BLaER1 (cell line): ENCODE results near the gene OTUD4.

Experiments
- H3K27ac ChIP-seq: shearing (Covaris generic); formaldehyde crosslinking; 2 replicates; pipeline ENCODE4 v1.8.1; 2022
- H3K27me3 ChIP-seq: shearing (Covaris generic); formaldehyde crosslinking; 2 replicates; pipeline ENCODE4 v1.8.1; 2022
- H3K36me3 ChIP-seq: shearing (Covaris generic); formaldehyde crosslinking; 2 replicates; pipeline ENCODE4 v1.8.1; 2022
- H3K4me1 ChIP-seq: shearing (Covaris generic); formaldehyde crosslinking; 2 replicates; pipeline ENCODE4 v1.8.1; 2022
- H3K4me2 ChIP-seq: shearing (Covaris generic); formaldehyde crosslinking; 2 replicates; pipeline ENCODE4 v1.8.1; 2022
- H3K4me3 ChIP-seq: shearing (Covaris generic); formaldehyde crosslinking; 2 replicates; pipeline ENCODE4 v1.8.1; 2022
- H3K9ac ChIP-seq: shearing (Covaris generic); formaldehyde crosslinking; 2 replicates; pipeline ENCODE4 v1.8.1; 2022
- H3K9me3 ChIP-seq: shearing (Covaris generic); formaldehyde crosslinking; 2 replicates; pipeline ENCODE4 v1.8.1; 2022
- H4K20me1 ChIP-seq: shearing (Covaris generic); formaldehyde crosslinking; 2 replicates; pipeline ENCODE4 v1.8.1; 2022
- Cebpa-rat ChIP-seq: shearing (Covaris generic); IDR thresholded peaks from 2 replicates; pipeline ENCODE4 v1.8.1; 2022

The OTUD4 gene

GRCh38 chr4:145099653-145100052 is 80.7 kb downstream of the OTUD4 start:
- Histone ChIP-seq H3K9me3 (peaks cover under 1% of the 10 kb centered on the region; the same call in 1 of the 2 replicates), H3K27ac (peak overlapping the region; percentile 94), H3K4me3 (peak overlapping the region; percentile 89), H3K4me1 (peaks cover 58% of the 10 kb centered on the region), H3K4me2 (peak overlapping the region; percentile 70), H3K36me3 (peaks cover 21% of the 10 kb centered on the region), H3K27me3 (no peaks in the 10 kb centered on the region), H4K20me1 (peaks cover 51% of the 10 kb centered on the region), H3K9ac (peak overlapping the region; percentile 94)
- TF ChIP-seq Cebpa-rat = no peak

- Histone ChIP-seq H3K9me3 (peaks cover 11% of the 10 kb centered on the region), H3K4me1 (peaks cover 57% of the 10 kb centered on the region), H3K27me3 (no peaks in the 10 kb centered on the region), H3K4me3 (peak overlapping the region; percentile 89), H3K27ac (peak overlapping the region; percentile 94), H3K36me3 (peaks cover 26% of the 10 kb centered on the region), H3K9ac (peak overlapping the region; percentile 94), H4K20me1 (peaks cover 44% of the 10 kb centered on the region), H3K4me2 (peak overlapping the region; percentile 70)
- TF ChIP-seq Cebpa-rat = no peak
Measured at GRCh38 chr4:145098675-145099037, 81.7 kb downstream of the OTUD4 start.

GRCh38 chr4:145097821-145098674 is 82.3 kb downstream of the OTUD4 start, which contains the start of the genes ABCE1 and ANAPC10:
ABCE1 (plus strand) TSS chr4:145098311; CDS start chr4:145104413, 6,102 bp downstream.
ANAPC10 (minus strand) TSS chr4:145098196; CDS start chr4:145096099, 2,097 bp downstream.
- H3K4me2 ChIP-seq = peak within 1 kb of the TSS; percentile 85
- peaks cover 12% of the 10 kb centered on the region for H3K9me3 ChIP-seq
- H3K36me3 ChIP-seq = peaks cover 29% of the 10 kb centered on the region
- H3K4me1 ChIP-seq = peaks cover 51% of the 10 kb centered on the region
- peak within 1 kb of the TSS; percentile 94 for H3K9ac ChIP-seq
- H3K27me3 ChIP-seq = no peaks in the 10 kb centered on the region
- TF ChIP-seq Cebpa-rat = no peak
- peak within 1 kb of the TSS; percentile 94 for H3K27ac ChIP-seq
- peak within 1 kb of the TSS; percentile 89 for H3K4me3 ChIP-seq
- H4K20me1 ChIP-seq = peaks cover 38% of the 10 kb centered on the region

GRCh38 chr4:145097331-145097820 is 83.0 kb downstream of the OTUD4 start:
- peak overlapping the region; percentile 89 for H3K4me3 ChIP-seq
- peaks cover 36% of the 10 kb centered on the region for H4K20me1 ChIP-seq
- H3K27ac ChIP-seq = peak overlapping the region; percentile 94
- TF ChIP-seq Cebpa-rat = no peak
- peak overlapping the region; percentile 85 for H3K4me2 ChIP-seq
- peaks cover 12% of the 10 kb centered on the region for H3K9me3 ChIP-seq
- no peaks in the 10 kb centered on the region for H3K27me3 ChIP-seq
- H3K4me1 ChIP-seq = peaks cover 44% of the 10 kb centered on the region
- peak overlapping the region; percentile 94 for H3K9ac ChIP-seq
- H3K36me3 ChIP-seq = peaks cover 36% of the 10 kb centered on the region

- H3K27me3 ChIP-seq = no peaks in the 10 kb centered on the region
- peaks cover 12% of the 10 kb centered on the region for H3K9me3 ChIP-seq
- H3K27ac ChIP-seq = no peak overlapping the region
- H3K9ac ChIP-seq = no peak overlapping the region
- H3K4me2 ChIP-seq = no peak overlapping the region
- TF ChIP-seq Cebpa-rat = no peak
- H3K36me3 ChIP-seq = peaks cover 72% of the 10 kb centered on the region
- no peak overlapping the region for H3K4me3 ChIP-seq
- H4K20me1 ChIP-seq = peaks cover 4% of the 10 kb centered on the region; the same call in 1 of the 2 replicates
- peaks cover 16% of the 10 kb centered on the region for H3K4me1 ChIP-seq
Measured at GRCh38 chr4:145093638-145094037, 86.8 kb downstream of the OTUD4 start.

GRCh38 chr4:145090380-145090779 is 90.0 kb downstream of the OTUD4 start:
- H3K4me2 ChIP-seq = no peak overlapping the region
- peaks cover 10% of the 10 kb centered on the region; the same call in 1 of the 2 replicates for H3K4me1 ChIP-seq
- H3K4me3 ChIP-seq = no peak overlapping the region
- no peak overlapping the region for H3K9ac ChIP-seq
- H3K27ac ChIP-seq = no peak overlapping the region
- no peak for TF ChIP-seq Cebpa-rat
- peaks cover 12% of the 10 kb centered on the region for H3K9me3 ChIP-seq
- H4K20me1 ChIP-seq = peaks cover 12% of the 10 kb centered on the region; the same call in 1 of the 2 replicates
- no peaks in the 10 kb centered on the region for H3K27me3 ChIP-seq
- H3K36me3 ChIP-seq = peaks cover 96% of the 10 kb centered on the region

GRCh38 chr4:145083891-145084605 is 96.3 kb downstream of the OTUD4 start:
- H3K4me2 ChIP-seq = no peak overlapping the region
- TF ChIP-seq Cebpa-rat = no peak

More at GRCh38 chr4:145083891-145084605, 96.3 kb downstream of the OTUD4 start:
- Histone ChIP-seq H3K9ac (no peak overlapping the region), H3K27me3 (no peaks in the 10 kb centered on the region), H3K4me3 (no peak overlapping the region), H4K20me1 (peaks cover 14% of the 10 kb centered on the region; the same call in 1 of the 2 replicates), H3K36me3 (peaks cover 72% of the 10 kb centered on the region), H3K9me3 (peaks cover 7% of the 10 kb centered on the region; the same call in 1 of the 2 replicates), H3K4me1 (peaks cover 10% of the 10 kb centered on the region; the same call in 1 of the 2 replicates), H3K27ac (no peak overlapping the region)
